ENCODE data around the gene UBE2J1. TPM values are rescaled to one million over a fixed set of nuclear protein-coding genes. Genes with fewer than 3 reads are reported as not detected.

UBE2J1 gene
- total and polyA plus RNA-seq, 2 donors (not counting 3 experiments of a cell fraction or from before 2014, with no cell fraction given): 44.4 to 96.6 TPM

- Histone ChIP-seq H3K4me2 (ENCODE audit: insufficient read depth, low read length) (peak overlapping the region; percentile 38), H3K27ac (ENCODE audit: insufficient read depth, low read depth, low read length) (peak overlapping the region; percentile 67)
Observed at GRCh38 chr6:89311853-89312531, 40.5 kb downstream of the UBE2J1 start.

More at GRCh38 chr6:89311853-89312531, 40.5 kb downstream of the UBE2J1 start:
- dilution Hi-C loops (cut with MboI; ENCODE audit: extremely low pct_ligation_motif_present, low sequenced_read_pairs) (no loop called here), intact Hi-C loops (cut with micrococcal nuclease) (loop anchor here (1.0 to 2.0 kb wide), 7 partner anchors 11 to 329 kb away; no protein-coding TSS in a partner anchor)
- Histone ChIP-seq H3K4me3 (replicated peaks in 1 of 3; ENCODE audit: insufficient read depth in 1 of 3, low read depth in 1 of 3, low read length in 3 of 3) (no peak overlapping the region), H3K79me2 (ENCODE audit: control insufficient read depth, insufficient read depth, low read length) (no peaks in the 10 kb centered on the region), H3K9me3 (replicated peaks; ENCODE audit: control insufficient read depth, insufficient read depth, low read length) (no peaks in the 10 kb centered on the region), H4K20me1 (replicated peaks; ENCODE audit: control insufficient read depth, extremely low read depth, insufficient read depth, low read length) (no peaks in the 10 kb centered on the region), H3K27me3 (ENCODE audit: control insufficient read depth in 2 of 2, insufficient read depth in 2 of 2, low read length in 2 of 2) (no peaks in the 10 kb centered on the region), H2AFZ (ENCODE audit: low read depth, low read length) (peak overlapping the region; percentile 25), H3K4me1 (ENCODE audit: control insufficient read depth, extremely low read depth, insufficient read depth, low read length) (peaks cover 22% of the 10 kb centered on the region), H3K9me1 (replicated peaks; ENCODE audit: control insufficient read depth, extremely low read depth, insufficient read depth, low read length) (no peaks in the 10 kb centered on the region), H3K9ac (replicated peaks; ENCODE audit: extremely low read depth, insufficient read depth, low read length) (peak overlapping the region; percentile 46), H3K36me3 (ENCODE audit: control insufficient read depth in 2 of 2, extremely low read depth in 1 of 2, insufficient read depth in 2 of 2, low read length in 2 of 2) (peaks cover 0 to 3% of the 10 kb centered on the region in 2 experiments)
- ChIA-PET POLR2A (interaction anchor here (1.0 to 2.3 kb wide), 3 partner anchors 14 to 232 kb away, joined by 5 to 10 read pairs (median 8); partner anchors contain the start of genes PNRC1 and UBE2J1), CTCF (interaction anchor here (0.7 to 2.9 kb wide), 48 partner anchors 9 to 628 kb away, joined by 3 to 102 read pairs (median 4); partner anchors contain the start of genes CASP8AP2, LYRM2 and UBE2J1)
- TF ChIP-seq CTCF (IDR thresholded peaks at IDR 0.05; ENCODE audit: extremely low read depth in 1 of 2, insufficient read depth in 1 of 2, low read depth in 1 of 2, low read length in 2 of 2) (peak; percentile 51 to 81), FOS (IDR thresholded peaks at IDR 0.05; ENCODE audit: borderline replicate concordance, insufficient read depth, low read length) (peak; percentile 29), MYC (IDR thresholded peaks at IDR 0.05; ENCODE audit: low read depth, low read length) (peak; percentile 46), MAX (IDR thresholded peaks at IDR 0.05; ENCODE audit: insufficient read depth, insufficient read length) (peak; percentile 64), POLR2A (IDR thresholded peaks at IDR 0.05; ENCODE audit: low read depth, low read length) (no peak), JUN (IDR thresholded peaks at IDR 0.05; ENCODE audit: borderline replicate concordance, insufficient read depth, insufficient read length, low read depth) (peak; percentile 47), EZH2 (IDR thresholded peaks at IDR 0.05; ENCODE audit: borderline replicate concordance, low read depth, low read length, severe bottlenecking) (no peak), POLR2AphosphoS5 (IDR thresholded peaks at IDR 0.05; ENCODE audit: insufficient read depth, low read depth, low read length) (peak; percentile 48)
- DNase-seq (ENCODE audit: low read depth, low spot score) (peak; percentile 95), FAIRE-seq (peak; percentile 96)
- no TSS peak for BruUV-seq (replicated peaks)

All from endothelial cell of umbilical vein (primary cell).